Measurements from ENCODE around the gene LIN52. TPM values are rescaled to one million over a fixed set of nuclear protein-coding genes. Genes with fewer than 3 reads are reported as not detected.

LIN52 gene
- total RNA-seq, 1 experiment from 2014 or later, result 11.0 TPM

- H4K8ac ChIP-seq (replicated peaks; ENCODE audit: insufficient read length, low read depth, low read length), result no peak overlapping the region
- no peak overlapping the region for H2BK20ac ChIP-seq (ENCODE audit: low read depth, low read length, poor library complexity, severe bottlenecking)
- H2BK120ac ChIP-seq (ENCODE audit: low read depth, low read length, poor library complexity, severe bottlenecking), result no peak overlapping the region
- no CpG with 5 or more reads among the region's 1 CpG for WGBS (ENCODE audit: extremely low coverage, insufficient read length, low lambda C conversion rate)
- H3K27me3 Mint-ChIP-seq (ENCODE audit: low read depth), result no peaks in the 10 kb centered on the region
- H2BK15ac ChIP-seq (ENCODE audit: low read depth, low read length), result no peak overlapping the region
- no peaks in the 10 kb centered on the region for H3K4me1 ChIP-seq (ENCODE audit: insufficient read depth, low read length)
- H3K27ac ChIP-seq (ENCODE audit: insufficient read length, low read depth, low read length), result no peak overlapping the region
- no peaks in the 10 kb centered on the region for H4K20me1 ChIP-seq (ENCODE audit: control insufficient read depth, insufficient read depth, insufficient read length)
- no peaks in the 10 kb centered on the region for H3K36me3 Mint-ChIP-seq (ENCODE audit: insufficient read depth in 1 of 3, low read depth in 3 of 3)
- H3K27me3 ChIP-seq (ENCODE audit: insufficient read depth, low read length), result no peaks in the 10 kb centered on the region
- DNase-seq, result no peak
- no peak overlapping the region for H3K4me3 Mint-ChIP-seq
- no peak overlapping the region for H3K9ac ChIP-seq (ENCODE audit: extremely low read depth, insufficient read length, low read length)
- H3K4me1 Mint-ChIP-seq, result no peaks in the 10 kb centered on the region
- H3K23ac ChIP-seq (ENCODE audit: insufficient read length, low read depth, low read length), result no peak overlapping the region
- no peak for TF ChIP-seq CTCF (conservative IDR thresholded peaks at IDR 0.05)
- no peaks in the 10 kb centered on the region for H3K9me3 Mint-ChIP-seq
- no peak overlapping the region for H2AFZ ChIP-seq (ENCODE audit: low read length)
- no peak overlapping the region for H3K18ac ChIP-seq (ENCODE audit: insufficient read length, low read depth, low read length)
- no peaks in the 10 kb centered on the region for H3K23me2 ChIP-seq (ENCODE audit: insufficient read length, low read depth, low read length, poor library complexity, severe bottlenecking)
- no peaks in the 10 kb centered on the region for H3K79me2 ChIP-seq (ENCODE audit: insufficient read depth, low read length)
- no peak overlapping the region for H3K56ac ChIP-seq (ENCODE audit: insufficient read length, low read depth, low read length)
- H3K4ac ChIP-seq (ENCODE audit: low read depth, low read length), result no peak overlapping the region
- H4K91ac ChIP-seq (ENCODE audit: insufficient read length, low read depth, low read length), result no peak overlapping the region
- H3K27ac Mint-ChIP-seq, result no peak overlapping the region
- no peaks in the 10 kb centered on the region for H3K79me1 ChIP-seq (ENCODE audit: insufficient read depth, low read depth, low read length, poor library complexity, severe bottlenecking)
- H3K9me3 ChIP-seq (ENCODE audit: control insufficient read depth, low read depth, low read length), result no peaks in the 10 kb centered on the region
- H3K14ac ChIP-seq (ENCODE audit: insufficient read depth, low read length), result no peak overlapping the region
- H2BK12ac ChIP-seq (ENCODE audit: insufficient read length, low read depth, low read length), result no peak overlapping the region
- H3K4me2 ChIP-seq (ENCODE audit: insufficient read depth, insufficient read length, low read length), result no peak overlapping the region
- no peak overlapping the region for H4K5ac ChIP-seq (ENCODE audit: insufficient read length, low read depth, low read length)
- H2BK5ac ChIP-seq (ENCODE audit: insufficient read length, low read length), result no peak overlapping the region
- H3T11ph ChIP-seq (ENCODE audit: low read length), result no peak overlapping the region
- no peak overlapping the region for H2AK5ac ChIP-seq (ENCODE audit: insufficient read length, low read length)
These were observed 62.8 kb downstream of the LIN52 start for GRCh38 chr14:74147571-74147970.

All from H9 (cell line).